Measurements from ENCODE around the gene GRID1. TPM values are rescaled to one million over a fixed set of nuclear protein-coding genes. Genes with fewer than 3 reads are reported as not detected.

Gene GRID1
- total RNA-seq, 1 donor from 2014 or later, result 1.1 TPM

DNA sequence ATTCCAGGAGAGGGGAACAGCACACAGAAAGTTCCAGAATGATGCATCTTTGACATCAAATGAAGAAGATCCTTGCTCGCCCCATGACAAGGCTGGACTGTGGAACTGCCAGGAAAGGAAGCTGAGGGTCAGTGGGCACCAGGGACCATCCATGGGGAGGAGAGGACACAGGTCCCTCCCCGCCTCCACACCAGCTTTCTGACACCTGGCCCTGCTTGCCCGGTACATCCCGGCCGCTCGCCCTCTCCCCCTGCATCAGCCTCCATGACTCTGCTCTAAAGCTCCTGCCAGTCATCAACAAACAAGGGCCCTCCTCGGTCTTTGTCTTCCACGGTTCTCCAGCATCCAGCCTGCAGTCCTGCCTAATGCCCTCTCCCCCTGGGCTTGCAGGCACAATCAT lies 222.3 kb downstream of the GRID1 start:
- DNase-seq (ENCODE audit: low read depth, low spot score), result no peak
- H3K27ac Mint-ChIP-seq (ENCODE audit: unreplicated experiment), result no peak overlapping the region

DNA sequence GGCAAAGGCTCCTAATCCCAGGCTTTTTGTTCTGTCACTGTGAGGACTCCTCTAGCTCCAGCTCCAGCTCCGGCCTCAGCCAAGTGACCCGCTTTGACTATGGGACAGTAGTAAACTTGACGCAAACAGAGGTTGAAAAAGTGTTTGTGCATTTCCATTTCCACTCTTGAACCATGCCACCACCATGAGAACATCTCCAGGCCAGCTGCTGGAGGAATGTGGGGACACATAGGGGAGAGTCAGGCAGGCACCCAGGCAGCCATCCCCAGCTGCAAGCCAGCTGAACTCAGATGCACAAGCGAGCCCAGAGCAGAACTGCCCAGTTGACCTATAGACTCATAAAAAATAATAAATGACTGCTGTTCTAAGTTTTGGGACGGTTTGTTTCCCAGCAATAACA lies 224.7 kb downstream of the GRID1 start:
- DNase-seq (ENCODE audit: low read depth, low spot score), result no peak
- Mint-ChIP-seq H3K4me3 (no peak overlapping the region), H3K4me1 (no peaks in the 10 kb centered on the region), H3K36me3 (ENCODE audit: low read depth) (no peaks in the 10 kb centered on the region), H3K9me3 (no peaks in the 10 kb centered on the region), H3K27me3 (ENCODE audit: low read depth) (no peaks in the 10 kb centered on the region), H3K27ac (ENCODE audit: unreplicated experiment) (no peak overlapping the region)
- TF ChIP-seq, protein P1, sequence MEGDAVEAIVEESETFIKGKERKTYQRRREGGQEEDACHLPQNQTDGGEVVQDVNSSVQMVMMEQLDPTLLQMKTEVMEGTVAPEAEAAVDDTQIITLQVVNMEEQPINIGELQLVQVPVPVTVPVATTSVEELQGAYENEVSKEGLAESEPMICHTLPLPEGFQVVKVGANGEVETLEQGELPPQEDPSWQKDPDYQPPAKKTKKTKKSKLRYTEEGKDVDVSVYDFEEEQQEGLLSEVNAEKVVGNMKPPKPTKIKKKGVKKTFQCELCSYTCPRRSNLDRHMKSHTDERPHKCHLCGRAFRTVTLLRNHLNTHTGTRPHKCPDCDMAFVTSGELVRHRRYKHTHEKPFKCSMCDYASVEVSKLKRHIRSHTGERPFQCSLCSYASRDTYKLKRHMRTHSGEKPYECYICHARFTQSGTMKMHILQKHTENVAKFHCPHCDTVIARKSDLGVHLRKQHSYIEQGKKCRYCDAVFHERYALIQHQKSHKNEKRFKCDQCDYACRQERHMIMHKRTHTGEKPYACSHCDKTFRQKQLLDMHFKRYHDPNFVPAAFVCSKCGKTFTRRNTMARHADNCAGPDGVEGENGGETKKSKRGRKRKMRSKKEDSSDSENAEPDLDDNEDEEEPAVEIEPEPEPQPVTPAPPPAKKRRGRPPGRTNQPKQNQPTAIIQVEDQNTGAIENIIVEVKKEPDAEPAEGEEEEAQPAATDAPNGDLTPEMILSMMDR (conservative IDR thresholded peaks at IDR 0.05), result no peak

More for the DNA sequence above, 222.3 kb downstream of the GRID1 start:
- no peaks in the 10 kb centered on the region for H3K9me3 Mint-ChIP-seq
- H3K27me3 Mint-ChIP-seq (ENCODE audit: low read depth), result no peaks in the 10 kb centered on the region
- H3K4me1 Mint-ChIP-seq, result peaks cover 2% of the 10 kb centered on the region
- TF ChIP-seq, protein P1 (conservative IDR thresholded peaks at IDR 0.05), result no peak
- H3K4me3 Mint-ChIP-seq, result no peak overlapping the region
- no peaks in the 10 kb centered on the region for H3K36me3 Mint-ChIP-seq (ENCODE audit: low read depth)

DNA sequence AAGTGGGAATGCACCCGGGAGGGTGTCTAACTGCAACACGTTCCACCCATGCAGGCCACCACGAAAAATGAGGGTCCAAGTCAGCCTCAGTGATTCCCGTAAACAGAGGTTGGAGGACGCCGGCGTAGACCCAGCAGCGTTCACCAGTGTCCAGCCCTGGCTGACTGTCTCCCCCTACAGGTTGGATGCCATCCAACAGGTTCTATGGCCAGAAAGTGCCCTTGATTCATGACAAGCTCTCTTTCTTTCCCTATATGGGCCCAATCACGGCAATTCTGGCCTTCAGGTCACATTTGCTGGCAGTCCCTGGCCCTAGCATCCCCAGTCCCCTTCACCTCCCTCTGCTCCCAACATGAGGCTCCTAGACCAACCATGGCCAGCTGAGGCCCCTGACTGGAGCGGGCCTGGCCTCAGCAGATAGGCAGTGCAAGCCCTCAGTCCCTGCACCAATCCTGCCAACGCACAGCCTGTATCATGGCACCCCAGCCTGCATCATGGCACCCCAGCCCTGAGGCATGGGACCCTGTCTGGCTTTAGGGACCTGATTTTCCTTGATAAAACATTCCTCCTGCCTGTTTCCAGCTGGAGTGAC lies 227.4 kb downstream of the GRID1 start:
- H3K4me1 Mint-ChIP-seq, result no peaks in the 10 kb centered on the region
- TF ChIP-seq, protein P1 (conservative IDR thresholded peaks at IDR 0.05), result peak; percentile 66
- H3K27me3 Mint-ChIP-seq (ENCODE audit: low read depth), result no peaks in the 10 kb centered on the region
- H3K27ac Mint-ChIP-seq (ENCODE audit: unreplicated experiment), result no peak overlapping the region
- no peaks in the 10 kb centered on the region for H3K36me3 Mint-ChIP-seq (ENCODE audit: low read depth)
- H3K4me3 Mint-ChIP-seq, result no peak overlapping the region
- H3K9me3 Mint-ChIP-seq, result no peaks in the 10 kb centered on the region
- DNase-seq (ENCODE audit: low read depth, low spot score), result peak; percentile 46

DNA sequence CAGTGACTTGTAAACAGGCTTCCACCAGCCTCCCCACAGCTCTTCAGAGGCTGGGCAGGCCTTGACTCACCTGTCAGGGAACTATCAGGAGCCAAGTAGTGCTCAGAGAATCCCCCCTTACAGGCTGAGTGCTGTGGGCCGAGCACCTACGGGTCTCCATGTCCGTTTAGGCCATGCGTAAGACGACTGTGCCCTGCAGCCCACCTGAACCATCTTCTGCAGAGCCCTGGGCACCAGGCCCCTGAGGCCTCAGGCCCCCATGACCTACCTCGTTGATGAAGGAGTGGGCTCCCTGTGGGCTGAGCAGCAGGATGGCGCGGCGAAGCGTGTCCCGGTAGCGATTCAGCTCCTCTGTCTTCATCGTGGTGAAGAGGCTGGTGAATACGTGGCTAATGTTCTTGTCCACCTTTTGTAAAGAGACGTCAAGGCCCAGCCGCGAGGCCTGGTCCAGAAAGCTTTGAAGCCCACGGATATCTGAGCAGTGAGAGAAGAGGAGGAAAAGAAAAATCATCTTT lies 228.0 kb downstream of the GRID1 start:
- Mint-ChIP-seq H3K36me3 (ENCODE audit: low read depth) (no peaks in the 10 kb centered on the region), H3K9me3 (no peaks in the 10 kb centered on the region), H3K27me3 (ENCODE audit: low read depth) (no peaks in the 10 kb centered on the region), H3K4me3 (no peak overlapping the region), H3K4me1 (no peaks in the 10 kb centered on the region), H3K27ac (ENCODE audit: unreplicated experiment) (no peak overlapping the region)
- no peak for DNase-seq (ENCODE audit: low read depth, low spot score)
- TF ChIP-seq, protein P1 (conservative IDR thresholded peaks at IDR 0.05), result no peak

DNA sequence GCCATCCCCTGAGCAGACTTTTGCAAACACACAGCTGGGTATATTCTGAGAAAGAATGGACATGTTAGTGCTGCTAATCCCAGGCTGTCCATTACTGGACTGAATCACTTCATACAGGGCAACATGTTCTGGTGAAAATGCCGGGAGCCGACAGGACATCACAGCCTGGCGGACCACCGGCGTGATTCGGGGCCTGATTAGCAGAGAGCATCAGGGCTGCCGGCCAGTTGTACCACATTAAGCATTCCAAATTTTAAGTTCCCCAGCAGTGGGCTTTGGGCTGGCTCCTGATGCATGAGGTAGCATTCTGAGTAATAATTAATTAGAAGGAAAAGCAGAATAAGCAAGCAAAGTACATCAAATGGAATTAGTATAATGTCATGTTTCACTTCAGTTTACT lies 229.0 kb downstream of the GRID1 start:
- H3K27ac Mint-ChIP-seq (ENCODE audit: unreplicated experiment), result no peak overlapping the region
- no peaks in the 10 kb centered on the region for H3K27me3 Mint-ChIP-seq (ENCODE audit: low read depth)
- H3K4me1 Mint-ChIP-seq, result no peaks in the 10 kb centered on the region
- TF ChIP-seq, protein P1 (conservative IDR thresholded peaks at IDR 0.05), result no peak
- DNase-seq (ENCODE audit: low read depth, low spot score), result no peak
- H3K36me3 Mint-ChIP-seq (ENCODE audit: low read depth), result no peaks in the 10 kb centered on the region
- H3K4me3 Mint-ChIP-seq, result no peak overlapping the region
- no peaks in the 10 kb centered on the region for H3K9me3 Mint-ChIP-seq

All from neural crest cell (in vitro differentiated cells).